Stimulated activated CD4-positive, alpha-beta T cell treated with anti-CD3 and anti-CD28 coated beads, Interleukin-4, amount 100 ng/mL, for 48 hours (primary cell): ENCODE measurements around the gene TMEM273.

Experiments
- DNase-seq, 2 donors: peaks; one replicate each; pipeline ENCODE4 v3.0.0-alpha.2; 2020; ENCODE audit warnings: low read depth in 2 of 2

TMEM273 gene

GRCh38 chr10:49187950-49188761 lies at the start of gene TMEM273:
Gene TMEM273, minus strand, starts transcription at chr10:49188391. Its CDS starts 55 bp downstream, at chr10:49188336.
- DNase-seq, result no peak

GRCh38 chr10:49237985-49238384 lies 49.8 kb upstream of the TMEM273 start:
- DNase-seq, result no peak

DNA sequence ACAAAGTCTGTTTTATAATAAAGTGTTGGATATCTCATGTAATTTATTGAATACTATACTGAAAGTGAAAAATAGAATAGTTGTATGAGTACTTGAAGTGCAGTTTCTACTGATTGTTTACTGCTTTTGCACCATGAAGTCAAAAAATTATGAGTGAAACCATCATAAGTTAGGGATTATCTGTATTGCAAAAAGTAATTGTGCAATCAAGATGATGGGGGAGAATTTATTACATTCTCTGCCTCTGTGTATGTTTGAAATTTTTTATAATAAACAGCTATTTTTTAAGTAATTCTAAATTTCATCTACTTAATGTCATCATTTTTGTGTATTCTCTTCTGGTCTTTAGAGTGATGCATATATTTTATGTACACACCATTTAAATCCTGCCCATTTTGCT lies 47.2 kb upstream of the TMEM273 start:
- no peak for DNase-seq

GRCh38 chr10:49231086-49231820 lies 43.1 kb upstream of the TMEM273 start:
- DNase-seq, result no peak

DNA sequence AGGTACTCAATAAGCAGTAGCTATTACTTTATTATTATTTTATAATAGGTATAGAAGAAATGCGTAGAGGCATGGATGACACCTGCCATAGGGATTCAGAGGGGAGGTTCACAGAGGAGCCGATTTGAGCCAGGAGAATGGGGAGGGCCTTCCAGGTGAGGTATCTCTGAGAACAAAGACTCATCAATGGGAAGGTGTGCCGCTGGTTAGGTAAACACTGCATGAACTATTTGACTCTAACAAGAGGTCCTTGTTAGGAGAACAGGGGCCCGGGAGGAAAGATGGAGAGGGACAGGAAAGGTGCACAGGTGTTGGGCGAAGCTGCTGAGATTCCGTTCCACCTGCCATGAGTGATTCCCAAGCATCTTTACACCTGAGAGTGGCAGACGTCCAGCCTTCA lies 41.8 kb upstream of the TMEM273 start:
- DNase-seq, result no peak

DNA sequence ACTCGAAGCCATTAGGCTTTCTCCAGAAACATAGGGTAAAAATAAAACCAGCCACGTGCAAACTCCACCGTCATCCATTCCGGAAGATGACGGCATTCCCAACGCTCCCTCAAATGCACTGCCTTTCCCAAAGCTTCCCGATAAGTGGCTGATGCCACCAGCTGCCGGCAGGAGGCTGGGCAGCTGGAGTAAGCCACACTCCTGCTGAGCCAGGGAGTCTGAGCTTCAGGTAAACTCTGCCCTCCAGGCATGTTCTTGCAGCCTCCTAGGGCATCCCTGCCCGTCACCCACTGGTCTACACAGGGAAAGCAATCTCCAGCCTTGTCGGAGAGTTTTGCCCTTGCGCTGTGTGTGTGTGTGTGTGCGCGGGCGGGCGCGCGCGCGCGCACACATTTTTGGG lies 40.5 kb upstream of the TMEM273 start:
- no peak for DNase-seq

GRCh38 chr10:49227406-49227805 lies 39.2 kb upstream of the TMEM273 start:
- no peak for DNase-seq

DNA sequence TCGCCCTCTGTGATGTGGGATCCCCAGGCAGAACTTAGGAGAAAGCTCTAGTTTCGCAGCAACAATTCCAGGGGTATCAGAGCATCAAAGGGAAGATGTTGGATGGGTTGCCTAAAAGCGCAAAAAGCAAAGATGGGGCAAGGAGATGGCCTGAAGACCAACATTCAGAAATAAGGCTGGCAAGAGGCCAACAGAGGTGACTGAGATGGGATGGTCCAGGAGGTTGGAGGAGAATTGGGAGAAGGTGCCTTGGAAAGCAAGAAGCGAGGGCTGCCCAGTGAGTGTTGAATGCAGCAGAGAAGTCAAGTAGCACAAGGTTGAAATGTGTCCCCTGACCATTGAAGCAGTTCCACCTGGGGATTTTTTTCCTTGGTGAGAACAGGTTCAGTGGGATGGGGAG lies 38.4 kb upstream of the TMEM273 start:
- no peak for DNase-seq

DNA sequence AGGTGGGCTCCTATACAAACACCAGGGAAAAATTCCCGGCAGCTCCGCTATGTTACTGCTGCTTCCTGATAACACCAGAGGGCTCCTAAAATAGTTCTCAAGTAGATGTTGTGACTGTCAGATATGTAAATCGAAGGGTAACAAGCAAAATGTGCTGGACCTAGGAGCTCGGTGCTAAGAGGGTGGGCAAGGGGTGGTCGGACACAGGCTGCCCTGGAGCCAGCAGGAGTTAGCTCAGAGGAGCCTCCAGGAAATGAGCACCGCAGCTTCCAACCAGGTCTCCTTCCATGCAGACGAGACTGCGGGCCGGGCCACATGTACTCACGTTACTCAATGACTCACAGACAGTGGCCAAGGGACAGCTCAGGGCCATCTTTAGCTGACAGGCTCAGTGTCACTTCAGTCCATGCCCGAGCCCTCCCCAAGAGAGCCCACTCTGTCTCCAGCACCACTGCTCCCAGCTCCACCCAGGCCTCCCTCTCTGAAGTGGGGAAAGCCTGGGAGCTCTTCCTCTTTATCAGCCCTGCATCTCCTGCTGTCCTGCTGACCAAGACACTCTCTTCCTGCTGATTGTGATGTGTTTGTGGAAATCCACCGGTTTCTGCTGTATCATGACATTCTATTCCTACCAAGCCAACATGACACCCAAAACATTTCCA lies 37.2 kb upstream of the TMEM273 start:
- no peak for DNase-seq

- DNase-seq, result no peak
These were observed 35.0 kb upstream of the TMEM273 start for GRCh38 chr10:49223205-49223604.

DNA sequence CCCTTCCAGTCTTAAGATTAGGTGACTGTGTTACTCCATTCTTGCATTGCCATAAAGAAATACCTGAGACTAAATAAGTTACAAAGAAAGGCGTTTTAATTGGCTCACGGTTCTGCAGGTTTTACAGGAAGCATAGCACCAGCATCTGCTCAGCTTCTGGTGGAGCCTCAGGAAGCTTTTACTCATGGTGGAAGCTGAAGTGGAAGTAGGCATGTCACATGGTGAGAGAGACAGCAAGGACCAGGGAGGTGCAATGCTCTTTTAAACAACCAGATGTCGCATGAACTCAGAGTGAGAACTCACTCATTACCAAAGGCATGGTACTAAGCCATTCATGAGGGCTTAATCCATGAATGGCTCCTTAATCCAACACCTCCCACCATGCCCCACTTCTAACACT lies 34.0 kb upstream of the TMEM273 start:
- DNase-seq, result no peak

DNA sequence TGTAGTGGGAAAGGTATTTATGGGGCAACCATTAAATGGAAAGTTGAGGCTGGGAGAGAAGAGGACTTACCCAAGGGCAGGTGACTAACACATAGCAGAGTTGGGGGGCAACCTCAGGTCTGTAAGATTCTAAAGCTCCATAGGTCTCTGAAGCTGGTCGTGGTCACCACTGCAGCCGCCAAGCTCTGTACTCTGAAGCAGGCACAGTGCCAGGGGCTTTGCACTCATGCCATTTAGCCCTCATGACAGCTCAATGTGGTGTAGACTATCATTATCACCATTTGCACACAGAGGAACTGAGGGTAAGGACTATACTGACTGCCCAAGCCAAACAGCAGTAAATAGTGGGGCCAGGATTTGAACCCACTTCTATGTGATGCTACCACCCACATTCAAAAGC lies 32.5 kb upstream of the TMEM273 start:
- no peak for DNase-seq

DNA sequence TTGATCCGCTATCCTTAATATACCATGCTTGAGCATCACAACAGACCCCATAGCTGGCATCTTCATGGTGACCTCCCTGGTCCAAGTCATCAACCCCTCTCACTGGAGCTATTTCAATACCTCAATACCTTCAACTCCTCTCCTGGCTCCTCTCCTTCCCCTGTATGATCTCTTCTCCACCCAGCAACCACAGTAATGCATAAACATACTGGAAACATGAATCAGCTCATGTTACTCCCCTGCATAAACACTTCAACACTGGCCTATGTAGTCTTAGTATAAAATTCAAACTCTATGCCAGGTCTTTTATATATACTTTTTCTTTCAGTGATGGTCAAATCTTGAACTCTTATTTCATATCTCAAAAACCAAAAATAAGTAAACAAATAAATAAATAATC lies 31.8 kb upstream of the TMEM273 start:
- no peak for DNase-seq

- DNase-seq, result no peak
These were observed 31.1 kb upstream of the TMEM273 start for GRCh38 chr10:49219248-49219647.

DNA sequence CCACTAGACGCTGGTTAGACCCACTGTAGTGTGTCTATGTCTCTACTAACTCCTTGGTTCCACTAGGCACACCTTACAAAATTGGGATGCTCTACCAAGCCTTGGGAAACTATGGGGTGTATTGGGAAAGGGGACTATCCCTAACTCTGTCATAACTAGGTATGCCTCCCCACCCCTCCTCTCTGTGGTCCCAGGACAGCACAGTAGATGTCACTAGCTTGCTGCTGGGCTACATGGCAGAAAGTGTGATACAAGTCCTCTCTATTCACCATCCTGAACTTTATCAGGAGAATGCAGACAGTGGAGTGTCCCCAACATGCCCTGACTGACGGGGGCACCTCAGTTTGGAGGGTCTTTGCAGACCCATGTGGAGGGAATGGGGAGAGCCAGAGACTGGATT lies 30.3 kb upstream of the TMEM273 start:
- DNase-seq, result no peak

DNA sequence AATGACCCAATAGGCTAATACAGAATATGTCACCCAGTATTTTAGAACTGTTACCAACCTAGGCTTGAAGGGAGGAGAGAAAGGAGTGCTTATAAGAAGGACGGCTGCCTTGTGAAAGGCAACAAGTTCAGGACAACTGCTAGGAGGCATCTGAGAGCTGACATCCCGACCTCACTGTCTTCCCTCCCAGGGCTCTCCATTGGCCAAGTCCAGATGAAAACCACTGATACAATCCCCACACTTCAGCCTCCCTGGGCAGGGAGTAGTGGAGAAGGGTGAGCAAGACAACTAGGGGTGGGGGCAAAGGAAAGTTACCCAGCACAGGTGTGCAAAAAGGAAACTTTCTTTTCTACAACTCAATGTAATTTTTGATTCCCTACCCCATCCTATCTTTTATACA lies 29.5 kb upstream of the TMEM273 start:
- no peak for DNase-seq

GRCh38 chr10:49213211-49213610 lies 25.0 kb upstream of the TMEM273 start:
- DNase-seq, result no peak

DNA sequence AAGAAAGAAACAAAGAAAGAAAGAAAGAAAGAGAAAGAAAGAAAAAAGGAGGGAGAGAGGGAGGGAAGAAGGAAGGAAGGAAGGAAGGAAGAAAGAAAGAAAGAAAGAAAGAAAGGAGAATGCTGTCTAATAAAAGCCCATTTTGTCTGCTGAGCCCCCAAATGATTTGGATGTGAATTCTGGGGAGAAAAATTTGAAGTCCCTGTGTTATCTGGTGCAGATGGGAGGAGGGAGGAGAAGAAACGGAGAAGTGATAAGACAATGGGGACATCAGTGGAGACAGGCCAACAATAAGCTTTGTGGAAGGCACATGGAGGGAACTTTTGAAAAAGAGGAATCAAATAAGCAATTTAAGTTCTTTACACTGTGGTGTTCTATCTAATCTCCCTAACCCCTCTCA lies 24.6 kb upstream of the TMEM273 start:
- no peak for DNase-seq

GRCh38 chr10:49212076-49212475 lies 23.9 kb upstream of the TMEM273 start:
- DNase-seq, result no peak

DNA sequence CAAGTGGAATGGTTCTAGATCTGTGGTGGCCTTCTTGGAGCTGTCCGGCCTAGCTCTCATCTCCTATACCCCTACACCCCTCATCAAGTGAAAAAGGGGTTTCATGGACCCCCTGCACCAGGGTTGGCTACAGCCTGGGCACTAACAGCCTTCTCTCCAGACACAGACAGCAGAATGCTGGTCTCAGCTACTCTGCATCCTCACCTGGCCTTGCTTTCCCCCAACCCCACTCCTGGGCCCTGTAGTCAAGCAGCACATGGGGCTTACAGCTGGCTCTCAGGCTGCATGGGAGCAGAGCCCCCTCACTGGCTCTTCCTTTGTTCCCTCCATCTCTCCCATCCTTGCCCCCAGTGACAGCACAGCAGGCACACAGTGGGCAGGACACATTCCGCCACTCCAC lies 20.8 kb upstream of the TMEM273 start:
- no peak for DNase-seq

DNA sequence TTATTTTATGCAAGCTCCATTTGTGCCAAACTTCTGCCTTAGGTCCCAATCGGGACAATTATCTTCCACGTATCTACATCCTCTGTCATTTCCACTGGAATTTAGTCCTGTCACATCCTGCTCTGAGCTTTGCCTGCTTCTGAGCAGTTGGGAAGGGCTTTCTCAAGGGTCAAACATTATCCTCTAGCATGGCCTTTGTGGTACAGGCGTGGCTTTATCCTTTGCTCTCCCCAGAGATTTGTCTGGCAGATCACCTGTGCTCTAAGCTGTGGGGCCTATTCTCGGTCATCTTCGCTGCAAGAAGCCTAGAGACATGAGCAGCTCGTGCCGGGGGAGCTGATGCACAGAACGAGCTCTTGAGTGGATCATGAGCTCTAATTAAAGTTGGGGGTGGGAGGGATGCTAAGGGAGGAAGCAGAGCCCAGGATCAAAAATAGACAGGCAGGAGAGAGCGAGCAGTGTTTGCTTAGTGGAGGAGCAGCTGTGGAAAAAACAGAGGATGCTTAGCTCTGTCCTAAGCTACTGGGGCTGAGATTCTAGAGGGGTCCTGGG lies 19.8 kb upstream of the TMEM273 start:
- DNase-seq, result no peak

- DNase-seq, result no peak
These were observed 18.9 kb upstream of the TMEM273 start for GRCh38 chr10:49207113-49207512.

DNA sequence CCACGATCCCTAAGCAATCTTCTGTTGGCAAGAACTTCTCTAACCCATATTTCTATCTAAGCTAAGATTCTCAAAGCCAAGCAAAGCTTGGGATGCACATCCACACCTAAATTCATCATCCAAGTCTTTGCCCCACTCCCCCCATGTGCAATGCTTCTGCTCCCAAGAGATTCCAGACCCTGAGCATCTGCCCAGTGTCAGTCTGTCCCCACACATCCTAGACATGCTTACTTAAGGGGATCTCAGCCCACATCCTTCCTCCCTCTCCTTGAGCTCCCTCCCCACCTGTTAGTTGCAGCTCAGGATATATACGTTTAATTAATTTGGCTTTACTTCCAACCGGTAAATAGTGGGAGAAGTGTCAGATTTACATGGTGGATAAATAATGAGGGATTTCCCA lies 17.0 kb upstream of the TMEM273 start:
- DNase-seq, result no peak
